Left lung (tissue), 14 donors: ENCODE measurements around the gene PADI6. TPM values are rescaled to one million over a fixed set of nuclear protein-coding genes. Genes with fewer than 3 reads are reported as not detected.

ENCODE experiments used
- ATAC-seq: fragments of 200-7000 bp; cut with Tn5 transposase; one replicate; pipeline ENCODE4 v1.9.1; 2020; ENCODE audit warnings: moderate library complexity
- DNase-seq, 4 donors: peaks; one replicate each; pipeline ENCODE4 v3.0.0-alpha.2; 2013 to 2020
- H3K27ac ChIP-seq, 2 donors: fragments of 200-600 bp; sonication (generic) in 1 of 2; one replicate each; pipeline versions ENCODE4 v1.5.0 to v1.8.0; 2020 to 2021
- H3K27me3 ChIP-seq, 2 donors: fragments of 200-600 bp; sonication (generic) in 1 of 2; one replicate each; pipeline versions ENCODE4 v1.5.0 to v1.8.0; 2020 to 2021
- H3K36me3 ChIP-seq, 2 donors: fragments of 200-600 bp; sonication (generic) in 1 of 2; one replicate each; pipeline versions ENCODE4 v1.5.0 to v1.8.0; 2020 to 2021
- H3K4me1 ChIP-seq, 2 donors: fragments of 200-600 bp; one replicate each; pipeline ENCODE4 v1.8.0; 2021
- H3K4me3 ChIP-seq, 2 donors: fragments of 200-600 bp; sonication (generic) in 1 of 2; one replicate each; pipeline versions ENCODE4 v1.5.0 to v1.8.0; 2020 to 2021; ENCODE audit warnings: mild to moderate bottlenecking in 1 of 2
- H3K9me3 ChIP-seq, 2 donors: fragments of 200-600 bp; sonication (generic) in 1 of 2; one replicate each; pipeline versions ENCODE4 v1.5.0 to v1.8.0; 2020 to 2021
- CTCF ChIP-seq, 2 donors: fragments of 200-600 bp; sonication (generic) in 1 of 2; IDR thresholded peaks; one replicate each; pipeline versions ENCODE4 v1.5.0 to v1.8.0; 2021; ENCODE audit warnings: antibody characterized with exemption in 2 of 2
- intact Hi-C, 2 donors: fragments of 100-400 bp; cut with DNase I; formaldehyde crosslinking; loops; one replicate each; pipeline versions ENCODE4 v1.11.2 to v1.14.2; 2022
- long read RNA-seq, 12 donors: library from polyadenylated mRNA in 2 of 12; unstranded in 2 of 12; transcript quantifications; one replicate each; pipeline ENCODE4 v2.0.0 and lab custom pipeline, GENCODE V29; 2019 to 2026
- polyA plus RNA-seq, 6 donors: library from polyadenylated mRNA; unstranded; fragments of 120-200 nt; gene quantifications; one replicate each; pipeline ENCODE4 v1.2.1, GENCODE V29; 2013; ENCODE audit not compliant: insufficient read length in 6 of 6
- total RNA-seq, 2 donors: library from RNA; stranded (reverse); fragmentation: NEBNext Ultra II Directional; extraction: Animal tissue kit (Norgen Biotek cat#: 25700); gene quantifications; one replicate each; pipeline ENCODE4 v1.2.1, GENCODE V29; 2021
- donor health status: DM: no; HTN: yes; CAD: no.
- donor health status: DM: no; HTN: no; CAD: no.

PADI6 gene
- total RNA-seq = not detected
- not detected for polyA plus RNA-seq
- long read RNA-seq, donor 1 = 0 reads
- long read RNA-seq, donor 2 = 0 reads
- long read RNA-seq, donor 3 = 0 reads
- long read RNA-seq, donor 4 = 0 reads
- long read RNA-seq, donor 5 = 0 reads
- long read RNA-seq, donor 6 = 0 reads
- long read RNA-seq, donor 7 = 0 reads
- long read RNA-seq, donor 8 = 0 reads
- long read RNA-seq, donor 9 = 0 reads
- long read RNA-seq, donor 10, partial matches to known transcripts = 0 of 2 reads
- long read RNA-seq, donor 10, other reads (novel, unspliced or antisense) = 2 of 2 reads
- long read RNA-seq, donor 11 = 0 reads
- long read RNA-seq, donor 12 = 0 reads

GRCh38 chr1:17371896-17372295 is at the start of gene PADI6:
Gene PADI6, plus strand, starts transcription at chr1:17372196. Its CDS starts 50 bp downstream, at chr1:17372246.
- no peaks in the 10 kb centered on the region for H3K4me1 ChIP-seq
- no peak for ATAC-seq
- peaks cover 0 to 81% of the 10 kb centered on the region in 2 donors for H3K27me3 ChIP-seq
- no peak for DNase-seq
- no peaks in the 10 kb centered on the region for H3K36me3 ChIP-seq
- no peak for TF ChIP-seq CTCF (IDR thresholded peaks at IDR 0.05)
- no peak within 1 kb of the TSS for H3K4me3 ChIP-seq
- no peaks in the 10 kb centered on the region for H3K9me3 ChIP-seq
- intact Hi-C loops = no loop called here
- H3K27ac ChIP-seq = no peak within 1 kb of the TSS

DNA sequence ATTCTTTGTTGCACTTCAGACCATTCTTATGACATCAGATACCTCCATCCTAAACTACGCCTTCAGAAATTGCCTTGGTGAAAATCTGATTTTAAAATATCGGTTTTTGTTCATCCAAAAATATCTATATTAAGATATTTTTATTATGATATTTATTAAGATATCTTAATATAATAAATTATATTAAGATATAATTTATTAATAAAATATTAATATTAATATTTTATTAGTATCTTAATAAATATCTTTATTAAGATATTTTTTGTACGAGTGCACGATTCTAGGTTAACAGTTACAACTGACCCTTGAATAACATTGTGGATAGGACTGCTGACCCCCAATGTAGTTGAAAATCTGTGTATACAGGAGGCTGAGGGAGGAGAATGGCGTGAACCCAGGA is 43.1 kb upstream of the PADI6 start:
- TF ChIP-seq CTCF (IDR thresholded peaks at IDR 0.05) = no peak
- Histone ChIP-seq H3K27me3 (peaks cover 0 to 25% of the 10 kb centered on the region in 2 donors), H3K27ac (no peak overlapping the region), H3K4me1 (no peaks in the 10 kb centered on the region), H3K9me3 (no peaks in the 10 kb centered on the region), H3K36me3 (peaks cover 0 to 10% of the 10 kb centered on the region in 2 donors), H3K4me3 (no peak overlapping the region)
- ATAC-seq (no peak), DNase-seq (no peak)
- intact Hi-C loops = no loop called here

GRCh38 chr1:17329610-17330009 is 42.4 kb upstream of the PADI6 start:
- intact Hi-C loops = no loop called here
- Histone ChIP-seq H3K27me3 (peaks cover 0 to 25% of the 10 kb centered on the region in 2 donors), H3K4me1 (no peaks in the 10 kb centered on the region), H3K9me3 (no peaks in the 10 kb centered on the region), H3K36me3 (peaks cover 0 to 14% of the 10 kb centered on the region in 2 donors), H3K27ac (no peak overlapping the region), H3K4me3 (no peak overlapping the region)
- DNase-seq (no peak), ATAC-seq (no peak)
- TF ChIP-seq CTCF (IDR thresholded peaks at IDR 0.05) = no peak

- peaks cover 0 to 14% of the 10 kb centered on the region in 2 donors for H3K36me3 ChIP-seq
- no peak overlapping the region for H3K27ac ChIP-seq
- no peak for TF ChIP-seq CTCF (IDR thresholded peaks at IDR 0.05)
- H3K27me3 ChIP-seq = peaks cover 0 to 29% of the 10 kb centered on the region in 2 donors
- no peaks in the 10 kb centered on the region for H3K9me3 ChIP-seq
- no peak overlapping the region for H3K4me3 ChIP-seq
- H3K4me1 ChIP-seq = no peaks in the 10 kb centered on the region
- ATAC-seq (no peak), DNase-seq (no peak)
- intact Hi-C loops = no loop called here
Measured at GRCh38 chr1:17330856-17331255, 41.1 kb upstream of the PADI6 start.

GRCh38 chr1:17333081-17333480 is 38.9 kb upstream of the PADI6 start:
- TF ChIP-seq CTCF (IDR thresholded peaks at IDR 0.05) = no peak
- DNase-seq (no peak), ATAC-seq (no peak)
- H3K36me3 ChIP-seq = peaks cover 0 to 14% of the 10 kb centered on the region in 2 donors
- intact Hi-C loops = no loop called here
- no peaks in the 10 kb centered on the region for H3K9me3 ChIP-seq
- no peaks in the 10 kb centered on the region for H3K4me1 ChIP-seq
- H3K27me3 ChIP-seq = peaks cover 0 to 43% of the 10 kb centered on the region in 2 donors
- no peak overlapping the region for H3K27ac ChIP-seq
- H3K4me3 ChIP-seq = no peak overlapping the region
